ENCODE measurements around the gene CD1B.

- TF ChIP-seq, protein P1, sequence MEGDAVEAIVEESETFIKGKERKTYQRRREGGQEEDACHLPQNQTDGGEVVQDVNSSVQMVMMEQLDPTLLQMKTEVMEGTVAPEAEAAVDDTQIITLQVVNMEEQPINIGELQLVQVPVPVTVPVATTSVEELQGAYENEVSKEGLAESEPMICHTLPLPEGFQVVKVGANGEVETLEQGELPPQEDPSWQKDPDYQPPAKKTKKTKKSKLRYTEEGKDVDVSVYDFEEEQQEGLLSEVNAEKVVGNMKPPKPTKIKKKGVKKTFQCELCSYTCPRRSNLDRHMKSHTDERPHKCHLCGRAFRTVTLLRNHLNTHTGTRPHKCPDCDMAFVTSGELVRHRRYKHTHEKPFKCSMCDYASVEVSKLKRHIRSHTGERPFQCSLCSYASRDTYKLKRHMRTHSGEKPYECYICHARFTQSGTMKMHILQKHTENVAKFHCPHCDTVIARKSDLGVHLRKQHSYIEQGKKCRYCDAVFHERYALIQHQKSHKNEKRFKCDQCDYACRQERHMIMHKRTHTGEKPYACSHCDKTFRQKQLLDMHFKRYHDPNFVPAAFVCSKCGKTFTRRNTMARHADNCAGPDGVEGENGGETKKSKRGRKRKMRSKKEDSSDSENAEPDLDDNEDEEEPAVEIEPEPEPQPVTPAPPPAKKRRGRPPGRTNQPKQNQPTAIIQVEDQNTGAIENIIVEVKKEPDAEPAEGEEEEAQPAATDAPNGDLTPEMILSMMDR (IDR thresholded peaks at IDR 0.05) = no peak
- no peak for TF ChIP-seq POLR2A (IDR thresholded peaks at IDR 0.05)
These were observed 20.7 kb downstream of the CD1B start for GRCh38 chr1:158310623-158311022.
